Measurements from ENCODE around the gene AADACL2. TPM values are rescaled to one million over a fixed set of nuclear protein-coding genes. Genes with fewer than 3 reads are reported as not detected.

Gene AADACL2
- total and polyA plus RNA-seq, 12 donors = 0.07 to 0.19 TPM; not detected in 10

GRCh38 chr3:151774235-151774634, 40.5 kb downstream of the AADACL2 start:
- intact Hi-C loops (cut with DNase I) = no loop called here
- Histone ChIP-seq H3K9me3 (replicated peaks in 1 of 3) (no peaks in the 10 kb centered on the region), H3K4me1 (replicated peaks in 1 of 2) (peaks cover 17 to 34% of the 10 kb centered on the region in 2 donors), H3K4me3 (no peak overlapping the region), H3K27ac (no peak overlapping the region), H3K27me3 (no peaks in the 10 kb centered on the region), H3K36me3 (replicated peaks in 1 of 2) (no peaks in the 10 kb centered on the region)
- no peak for TF ChIP-seq POLR2A (IDR thresholded peaks at IDR 0.05)
- TF ChIP-seq CTCF (IDR thresholded peaks at IDR 0.05) = no peak
- DNase-seq = no peak
- 89 to 100% (median 93%) methylated on average over 1 of the region's 1 CpG for WGBS, 4 donors

GRCh38 chr3:151774910-151775309, 41.2 kb downstream of the AADACL2 start:
- Histone ChIP-seq H3K36me3 (replicated peaks in 1 of 2) (no peaks in the 10 kb centered on the region), H3K4me3 (no peak overlapping the region), H3K4me1 (replicated peaks in 1 of 2) (peaks cover 17 to 32% of the 10 kb centered on the region in 2 donors), H3K27me3 (no peaks in the 10 kb centered on the region), H3K27ac (no peak overlapping the region), H3K9me3 (replicated peaks in 1 of 3) (no peaks in the 10 kb centered on the region)
- TF ChIP-seq CTCF (IDR thresholded peaks at IDR 0.05) (no peak), POLR2A (IDR thresholded peaks at IDR 0.05) (no peak)
- DNase-seq = no peak
- intact Hi-C loops (cut with DNase I) = no loop called here

DNA sequence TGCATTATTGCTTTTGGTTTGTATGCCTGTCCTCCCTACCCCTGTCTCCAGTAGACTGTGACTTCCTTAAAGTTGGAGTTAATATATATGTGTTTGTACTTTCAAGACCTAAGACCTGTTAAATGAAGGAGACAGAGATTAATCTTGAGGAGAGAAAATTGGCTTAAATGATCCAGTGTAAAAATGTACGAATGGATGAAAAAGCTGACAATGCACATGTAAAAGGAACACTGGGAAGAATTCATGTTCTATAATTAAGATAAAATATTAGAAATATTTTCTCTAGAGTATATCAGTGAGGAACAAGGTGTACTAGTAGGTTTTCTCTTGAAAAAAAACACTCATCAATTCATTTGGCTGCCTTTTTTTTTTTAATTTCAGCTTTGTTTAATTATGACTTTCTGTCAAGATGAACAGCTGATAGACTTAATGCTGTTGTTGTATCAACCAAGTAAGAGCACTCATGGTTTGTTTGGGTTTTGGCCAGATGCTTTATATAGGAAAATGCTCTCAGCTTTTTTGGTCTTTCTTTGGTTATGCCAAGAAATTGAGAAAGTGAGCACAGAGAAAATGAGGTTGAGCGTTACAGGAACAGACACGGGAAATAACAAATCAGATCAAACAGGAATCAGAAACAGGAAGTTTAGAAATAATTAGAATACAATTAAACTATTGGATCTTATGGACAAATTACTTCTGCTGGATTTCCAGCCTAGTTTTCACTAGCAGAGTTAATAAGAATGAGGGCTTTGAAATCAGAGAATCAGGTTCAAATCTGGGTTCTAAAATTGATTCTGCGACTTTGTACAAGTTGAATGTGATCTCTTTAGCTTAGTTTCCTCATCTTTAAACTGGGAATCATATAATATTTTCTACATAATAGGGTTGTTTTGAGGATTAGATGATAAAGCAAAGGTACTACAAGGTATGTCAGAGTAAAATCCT, 41.9 kb downstream of the AADACL2 start:
- peaks cover 11 to 25% of the 10 kb centered on the region in 2 donors for H3K4me1 ChIP-seq (replicated peaks in 1 of 2)
- no peaks in the 10 kb centered on the region for H3K27me3 ChIP-seq
- no peak overlapping the region for H3K27ac ChIP-seq
- no peaks in the 10 kb centered on the region for H3K9me3 ChIP-seq (replicated peaks in 1 of 3)
- H3K36me3 ChIP-seq (replicated peaks in 1 of 2) = no peaks in the 10 kb centered on the region
- WGBS, 4 donors = 64 to 76% (median 74%) methylated on average over 4 of the region's 4 CpGs
- intact Hi-C loops (cut with DNase I) = no loop called here
- DNase-seq = no peak
- no peak overlapping the region for H3K4me3 ChIP-seq
- TF ChIP-seq POLR2A (IDR thresholded peaks at IDR 0.05) = no peak
- no peak for TF ChIP-seq CTCF (IDR thresholded peaks at IDR 0.05)

DNA sequence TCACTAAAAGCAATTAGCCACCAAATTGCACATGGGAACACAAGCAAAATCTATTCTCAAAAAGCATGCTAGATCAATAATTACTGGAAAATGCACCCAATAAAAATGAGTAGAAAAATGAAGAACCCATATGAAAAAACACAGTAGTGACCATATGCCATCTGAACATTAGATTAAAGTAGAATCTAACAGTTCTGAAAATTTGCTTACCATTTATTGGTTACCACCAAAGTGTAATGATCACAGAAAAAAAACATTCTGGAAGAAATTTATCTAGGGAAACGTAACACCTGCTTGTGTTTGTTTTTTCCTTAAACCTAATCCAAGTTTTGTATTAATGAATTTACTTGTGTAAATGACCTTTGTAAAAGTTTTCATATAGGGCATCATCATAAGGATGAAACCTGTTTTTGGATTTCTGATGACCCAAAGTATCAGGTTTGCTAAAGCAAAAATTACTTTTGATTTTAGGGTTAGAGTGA, 42.6 kb downstream of the AADACL2 start:
- TF ChIP-seq CTCF (IDR thresholded peaks at IDR 0.05) (no peak), POLR2A (IDR thresholded peaks at IDR 0.05) (no peak)
- WGBS, 4 donors = 88 to 94% (median 91%) methylated on average over 1 of the region's 1 CpG
- Histone ChIP-seq H3K4me1 (replicated peaks in 1 of 2) (peaks cover 5 to 18% of the 10 kb centered on the region in 2 donors), H3K27me3 (no peaks in the 10 kb centered on the region), H3K4me3 (no peak overlapping the region), H3K27ac (no peak overlapping the region), H3K9me3 (replicated peaks in 1 of 3) (no peaks in the 10 kb centered on the region), H3K36me3 (replicated peaks in 1 of 2) (no peaks in the 10 kb centered on the region)
- intact Hi-C loops (cut with DNase I) = no loop called here
- no peak for DNase-seq

Data from adrenal gland (tissue), 12 donors.